Endothelial cell of umbilical vein (primary cell): Measurements from ENCODE around the gene SOCS7. TPM values are rescaled to one million over a fixed set of nuclear protein-coding genes. Genes with fewer than 3 reads are reported as not detected.

Experiments
- BruUV-seq: library from RNA; stranded (reverse); fragments of 400-500 nt; replicated peaks from 2 replicates; lab custom pipeline; 2021; lab: Mats Ljungman, UMichigan
- CTCF ChIA-PET: fragments of 300-600, 350-600 bp; sonication (Branson Sonifier 250); formaldehyde crosslinking; loops from one replicate; lab custom pipeline; 2021; ENCODE audit warnings: antibody characterized with exemption, inconsistent platforms; lab: Charles Lee
- POLR2A ChIA-PET: fragments of 300-600, 350-600 bp; sonication (Branson Sonifier 250); formaldehyde crosslinking; loops from one replicate; lab custom pipeline; 2021; ENCODE audit warnings: antibody characterized with exemption, inconsistent platforms; lab: Charles Lee
- DNase-seq: peaks from one replicate; pipeline ENCODE4 v3.0.0-alpha.2; 2011; ENCODE audit warnings: low read depth, low spot score
- FAIRE-seq: peaks from 2 replicates; lab custom pipeline; 2011; peaks lifted over from hg19 to GRCh38; lab: Jason Lieb, UNC
- H2AFZ ChIP-seq: 2 replicates; pipeline ENCODE4 v1.6.0; 2012; ENCODE audit warnings: low read depth, low read length, control low read depth, inconsistent platforms
- H3K27ac ChIP-seq: 2 replicates; pipeline ENCODE4 v1.5.1; 2011; ENCODE audit warnings: low read depth, mild to moderate bottlenecking, control low read depth, low read length, moderate library complexity; ENCODE audit not compliant: insufficient read depth
- H3K27me3 ChIP-seq, 2 experiments: 2 replicates each; pipeline versions ENCODE4 v1.6.0 to v1.6.1; 2011; ENCODE audit warnings: low read length in 2 of 2, mixed read lengths in 1 of 2; ENCODE audit not compliant: control insufficient read depth in 2 of 2, insufficient read depth in 2 of 2
- H3K36me3 ChIP-seq, 2 experiments: 2 replicates in 1 of 2; 3 replicates in 1 of 2; pipeline ENCODE4 v1.5.1; 2011; ENCODE audit warnings: low read length in 2 of 2, mild to moderate bottlenecking in 1 of 2, moderate library complexity in 1 of 2; ENCODE audit not compliant: control insufficient read depth in 2 of 2, insufficient read depth in 2 of 2; ENCODE audit errors: extremely low read depth in 1 of 2
- H3K4me1 ChIP-seq: 3 replicates; pipeline ENCODE4 v1.5.1; 2011; ENCODE audit warnings: mild to moderate bottlenecking, low read length; ENCODE audit not compliant: control insufficient read depth, insufficient read depth; ENCODE audit errors: extremely low read depth
- H3K4me2 ChIP-seq: 2 replicates; pipeline ENCODE4 v1.6.1; 2011; ENCODE audit warnings: low read length, control low read depth, mixed read lengths; ENCODE audit not compliant: insufficient read depth
- H3K4me3 ChIP-seq, 3 experiments: fragments of 200-600 bp in 1 of 3; sonication (generic), shearing (Covaris generic) in 1 of 3; replicated peaks in 1 of 3; 2 replicates each; pipeline ENCODE4 v1.5.1; 2011 to 2016; ENCODE audit warnings: control low read depth in 3 of 3, low read length in 3 of 3, mild to moderate bottlenecking in 2 of 3, inconsistent platforms in 1 of 3, low read depth in 1 of 3, moderate library complexity in 1 of 3; ENCODE audit not compliant: insufficient read depth in 1 of 3
- H3K79me2 ChIP-seq: 2 replicates; pipeline ENCODE4 v1.6.0; 2012; ENCODE audit warnings: low read length, inconsistent platforms; ENCODE audit not compliant: control insufficient read depth, insufficient read depth
- H3K9ac ChIP-seq: replicated peaks from 2 replicates; pipeline ENCODE3; 2011; ENCODE audit warnings: low read length, control low read depth; ENCODE audit not compliant: insufficient read depth; ENCODE audit errors: extremely low read depth
- H3K9me1 ChIP-seq: replicated peaks from 3 replicates; pipeline ENCODE4 v1.6.0; 2011; ENCODE audit warnings: mild to moderate bottlenecking, low read length; ENCODE audit not compliant: control insufficient read depth, insufficient read depth; ENCODE audit errors: extremely low read depth
- H3K9me3 ChIP-seq: replicated peaks from 2 replicates; pipeline ENCODE4 v1.5.1; 2012; ENCODE audit warnings: low read length, inconsistent platforms; ENCODE audit not compliant: control insufficient read depth, insufficient read depth
- H4K20me1 ChIP-seq: replicated peaks from 2 replicates; pipeline ENCODE3; 2011; ENCODE audit warnings: mild to moderate bottlenecking, low read length; ENCODE audit not compliant: control insufficient read depth, insufficient read depth; ENCODE audit errors: extremely low read depth
- CTCF ChIP-seq, 2 donors: IDR thresholded peaks; 1 replicate in 1 of 2; 2 replicates in 1 of 2; pipeline ENCODE4 v1.5.1; 2011; ENCODE audit warnings: low read length in 2 of 2, mild to moderate bottlenecking in 2 of 2, moderate library complexity in 2 of 2, control low read depth in 1 of 2, inconsistent platforms in 1 of 2, low read depth in 1 of 2; ENCODE audit not compliant: insufficient read depth in 1 of 2; ENCODE audit errors: extremely low read depth in 1 of 2
- EZH2 ChIP-seq: IDR thresholded peaks from 2 replicates; pipeline ENCODE4 v1.6.1; 2012; ENCODE audit warnings: borderline replicate concordance, low read depth, mild to moderate bottlenecking, moderate library complexity, low read length, inconsistent platforms; ENCODE audit not compliant: severe bottlenecking
- FOS ChIP-seq: IDR thresholded peaks from 2 replicates; pipeline ENCODE4 v1.6.1; 2011; ENCODE audit warnings: mild to moderate bottlenecking, low read length, moderate library complexity, borderline replicate concordance; ENCODE audit not compliant: insufficient read depth
- GATA2 ChIP-seq: IDR thresholded peaks from 2 replicates; pipeline ENCODE4 v1.7.0; 2011; ENCODE audit warnings: low read depth, mild to moderate bottlenecking, moderate library complexity, mixed read lengths, low read length; ENCODE audit not compliant: insufficient read length, insufficient read depth
- JUN ChIP-seq: IDR thresholded peaks from 2 replicates; pipeline ENCODE4 v1.6.1; 2011; ENCODE audit warnings: borderline replicate concordance, low read depth; ENCODE audit not compliant: insufficient read length, insufficient read depth
- MAX ChIP-seq: IDR thresholded peaks from 2 replicates; pipeline ENCODE4 v1.6.1; 2011; ENCODE audit not compliant: insufficient read depth, insufficient read length
- MYC ChIP-seq: IDR thresholded peaks from one replicate; pipeline ENCODE4 v1.6.1; 2011; ENCODE audit warnings: mild to moderate bottlenecking, low read depth, low read length
- POLR2A ChIP-seq: IDR thresholded peaks from 2 replicates; pipeline ENCODE4 v1.6.1; 2012; ENCODE audit warnings: low read depth, mild to moderate bottlenecking, control low read depth, low read length
- POLR2AphosphoS5 ChIP-seq: IDR thresholded peaks from 2 replicates; pipeline ENCODE4 v1.6.1; 2012; ENCODE audit warnings: low read depth, mild to moderate bottlenecking, control low read depth, low read length, moderate library complexity; ENCODE audit not compliant: insufficient read depth
- dilution Hi-C: fragments of 300-500 bp; cut with MboI; formaldehyde crosslinking; loops from one replicate; pipeline ENCODE4 v1.15.0; 2019; ENCODE audit warnings: low sequenced_read_pairs; ENCODE audit not compliant: extremely low pct_ligation_motif_present
- intact Hi-C: fragments of 100-400 bp; cut with micrococcal nuclease; formaldehyde crosslinking; loops from one replicate; pipeline ENCODE4 v1.10.0; 2022
- polyA plus RNA-seq, 4 experiments: library from polyadenylated mRNA; depleted of rRNA in 3 of 4; stranded (reverse) in 3 of 4; unstranded in 1 of 4; fragments of >200 nt; gene quantifications; 2 replicates each; pipeline versions ENCODE4 v1.2.1 to v1.2.3, GENCODE V29; 2011 to 2012; ENCODE audit warnings: missing spikeins in 1 of 4
- total RNA-seq: library from RNA; stranded (reverse); gene quantifications from 2 replicates; pipeline ENCODE4 v1.2.3, GENCODE V29; 2021

The SOCS7 gene
- total and polyA plus RNA-seq, 2 donors (not counting 3 experiments of a cell fraction or from before 2014, with no cell fraction given), result 5.9 to 10.4 TPM

DNA sequence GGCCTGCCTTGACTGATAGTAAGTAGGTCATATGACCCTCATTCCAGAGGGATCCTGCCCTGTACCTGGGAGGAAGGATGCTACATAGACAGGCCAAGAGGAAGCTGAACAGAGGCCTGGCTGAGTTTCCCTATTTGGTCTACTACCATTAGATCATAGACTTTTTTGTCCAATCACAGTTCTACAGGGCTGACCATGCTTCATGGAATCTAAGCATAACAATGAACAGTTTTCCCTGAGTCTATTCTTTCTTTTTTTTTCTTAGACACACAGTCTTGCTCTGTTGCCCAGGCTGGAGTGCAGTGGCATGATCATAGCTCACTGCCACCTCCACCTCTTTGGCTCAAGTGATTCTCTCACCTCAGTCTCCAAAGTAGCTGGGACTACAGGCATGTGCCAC, 11.8 kb upstream of the SOCS7 start:
- no peak for FAIRE-seq
- DNase-seq, result no peak
- no peaks in the 10 kb centered on the region for H3K9me3 ChIP-seq
- no peaks in the 10 kb centered on the region for H4K20me1 ChIP-seq
- no peak overlapping the region for H3K4me2 ChIP-seq
- H3K4me1 ChIP-seq, result no peaks in the 10 kb centered on the region
- dilution Hi-C loops (no loop called here), intact Hi-C loops (no loop called here)
- ChIA-PET POLR2A (no interaction called here), CTCF (interaction anchor here (1.7 to 3.3 kb wide), 3 partner anchors 9 to 75 kb away, joined by 5 to 21 read pairs (median 8); no protein-coding TSS in a partner anchor)
- no TSS peak for BruUV-seq
- no peak overlapping the region for H3K27ac ChIP-seq
- no peak overlapping the region for H3K9ac ChIP-seq
- TF ChIP-seq EZH2, result no peak
- H3K27me3 ChIP-seq, result peaks cover 0 to 3% of the 10 kb centered on the region in 2 experiments
- H3K79me2 ChIP-seq, result no peaks in the 10 kb centered on the region
- H3K36me3 ChIP-seq, result no peaks in the 10 kb centered on the region
- H3K4me3 ChIP-seq, result no peak overlapping the region
- no peaks in the 10 kb centered on the region for H3K9me1 ChIP-seq
- no peak overlapping the region for H2AFZ ChIP-seq

- Histone ChIP-seq H3K4me2 (no peak overlapping the region), H3K9ac (no peak overlapping the region), H3K27me3 (peaks cover 0 to 3% of the 10 kb centered on the region in 2 experiments), H3K9me3 (no peaks in the 10 kb centered on the region), H3K4me1 (no peaks in the 10 kb centered on the region), H3K9me1 (no peaks in the 10 kb centered on the region), H2AFZ (no peak overlapping the region), H3K4me3 (no peak overlapping the region), H4K20me1 (no peaks in the 10 kb centered on the region), H3K79me2 (no peaks in the 10 kb centered on the region), H3K36me3 (no peaks in the 10 kb centered on the region), H3K27ac (no peak overlapping the region)
- TF ChIP-seq GATA2, result no peak
- no peak for TF ChIP-seq POLR2AphosphoS5
- TF ChIP-seq JUN, result no peak
- TF ChIP-seq MYC, result no peak
- TF ChIP-seq CTCF (IDR thresholded peaks at IDR 0.05; ENCODE audit: extremely low read depth in 1 of 2, insufficient read depth in 1 of 2, low read depth in 1 of 2, low read length in 2 of 2), result no peak
- TF ChIP-seq EZH2, result no peak
- no peak for TF ChIP-seq FOS
- TF ChIP-seq MAX, result no peak
- no peak for TF ChIP-seq POLR2A
- DNase-seq, result peak; percentile 51
- dilution Hi-C loops (no loop called here), intact Hi-C loops (no loop called here)
- no peak for FAIRE-seq
- BruUV-seq, result no TSS peak
- ChIA-PET CTCF (interaction anchor here (0.7 to 3.3 kb wide), 8 partner anchors 8 to 77 kb away, joined by 3 to 21 read pairs (median 4); no protein-coding TSS in a partner anchor), POLR2A (interaction anchor here (0.6 kb wide), 1 partner anchor 16 kb away, joined by 3 read pairs; no protein-coding TSS in a partner anchor)
Observed at GRCh38 chr17:38341035-38341721, 10.5 kb upstream of the SOCS7 start.
